GM19372 (cell line): ENCODE measurements around the gene MCOLN2.
A peak's percentile ranks its signal among the peaks of the same experiment; 100 is the strongest.
"Not testable (repeated sequence)": the region's sequence is repeated elsewhere in the genome, so short reads cannot be mapped to it uniquely, and the experiment has no call there.

Experiments
- ATAC-seq: cut with Tn5 transposase; IDR thresholded peaks from one replicate; pipeline ENCODE4 v1.9.1; 2021; ENCODE audit warnings: mild to moderate bottlenecking, low read depth, moderate library complexity; ENCODE audit not compliant: unreplicated experiment

MCOLN2 gene

DNA sequence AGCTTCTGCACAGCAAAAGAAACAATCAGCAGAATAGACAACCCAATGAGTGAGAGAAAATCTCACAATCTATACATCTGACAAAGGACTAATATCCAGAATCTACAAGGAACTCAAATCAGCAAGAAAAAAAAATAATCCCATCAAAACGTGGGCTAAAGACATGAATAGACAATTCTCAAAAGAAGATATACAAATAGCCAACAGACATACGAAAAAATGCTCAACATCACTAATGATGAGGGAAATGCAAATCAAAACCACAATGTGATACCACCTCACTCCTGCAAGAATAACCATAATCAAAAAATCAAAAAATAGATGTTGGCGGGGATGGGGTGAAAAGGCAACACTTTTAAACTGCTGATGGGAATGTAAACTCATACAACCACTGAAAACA, 10.4 kb downstream of the MCOLN2 start:
- not testable (repeated sequence) for ATAC-seq

DNA sequence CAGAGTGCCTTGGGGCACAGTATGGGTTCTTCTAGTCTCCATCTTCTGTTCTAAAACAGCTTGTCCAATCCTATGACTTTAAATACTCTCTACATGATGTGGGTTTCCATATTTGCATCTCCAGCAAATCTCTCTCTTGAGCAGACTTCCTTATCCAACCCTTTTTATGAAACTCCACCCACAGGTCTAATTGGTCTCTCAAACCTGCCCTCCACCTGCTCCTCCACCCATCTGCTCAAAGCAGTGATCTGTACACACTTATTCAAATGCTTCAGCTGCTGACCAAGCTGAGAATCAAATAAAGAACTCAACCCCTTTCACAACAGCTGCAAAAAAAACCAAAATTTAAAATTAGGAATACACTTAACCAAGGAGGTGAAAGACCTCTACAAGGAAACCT, 11.5 kb downstream of the MCOLN2 start:
- ATAC-seq: no peak

DNA sequence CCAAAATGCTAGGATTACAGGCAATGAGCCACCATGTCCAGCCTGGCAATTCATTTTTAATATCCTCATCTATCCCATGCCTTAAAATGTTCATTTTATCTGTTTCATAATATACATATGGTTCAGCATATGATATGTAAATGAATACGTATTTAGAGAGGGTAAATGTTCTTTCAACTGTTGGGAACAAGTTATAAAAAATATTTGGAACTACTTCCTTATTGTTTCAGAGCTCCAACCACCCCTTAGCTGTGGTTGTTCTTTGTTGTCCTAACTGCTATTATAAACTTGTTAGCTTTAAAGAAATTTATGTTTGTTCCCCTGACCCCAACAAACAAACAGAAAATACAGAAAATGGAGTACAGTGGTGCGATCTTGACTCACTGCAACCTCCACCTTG, 14.5 kb downstream of the MCOLN2 start:
- no peak for ATAC-seq

DNA sequence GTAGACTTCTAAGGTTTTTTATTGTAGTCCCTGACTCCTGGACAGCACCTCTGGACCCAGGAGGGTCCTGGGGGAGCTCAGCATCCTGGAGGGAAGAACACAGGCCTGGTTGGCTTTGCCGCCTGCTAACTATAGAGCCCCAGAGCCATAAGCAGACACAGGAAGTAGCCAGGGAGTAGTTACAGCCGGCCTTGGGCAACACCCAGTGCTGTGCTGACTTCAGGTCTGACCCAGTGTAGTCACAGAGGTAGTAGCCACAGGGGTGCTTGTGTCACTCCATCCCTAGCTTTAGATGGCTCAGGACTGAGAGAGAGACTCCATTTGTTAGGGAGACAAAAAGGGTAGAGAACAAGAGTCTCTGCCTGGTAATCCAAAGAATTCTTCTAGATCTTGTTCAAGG, 21.9 kb downstream of the MCOLN2 start:
- peak; percentile 28 for ATAC-seq

DNA sequence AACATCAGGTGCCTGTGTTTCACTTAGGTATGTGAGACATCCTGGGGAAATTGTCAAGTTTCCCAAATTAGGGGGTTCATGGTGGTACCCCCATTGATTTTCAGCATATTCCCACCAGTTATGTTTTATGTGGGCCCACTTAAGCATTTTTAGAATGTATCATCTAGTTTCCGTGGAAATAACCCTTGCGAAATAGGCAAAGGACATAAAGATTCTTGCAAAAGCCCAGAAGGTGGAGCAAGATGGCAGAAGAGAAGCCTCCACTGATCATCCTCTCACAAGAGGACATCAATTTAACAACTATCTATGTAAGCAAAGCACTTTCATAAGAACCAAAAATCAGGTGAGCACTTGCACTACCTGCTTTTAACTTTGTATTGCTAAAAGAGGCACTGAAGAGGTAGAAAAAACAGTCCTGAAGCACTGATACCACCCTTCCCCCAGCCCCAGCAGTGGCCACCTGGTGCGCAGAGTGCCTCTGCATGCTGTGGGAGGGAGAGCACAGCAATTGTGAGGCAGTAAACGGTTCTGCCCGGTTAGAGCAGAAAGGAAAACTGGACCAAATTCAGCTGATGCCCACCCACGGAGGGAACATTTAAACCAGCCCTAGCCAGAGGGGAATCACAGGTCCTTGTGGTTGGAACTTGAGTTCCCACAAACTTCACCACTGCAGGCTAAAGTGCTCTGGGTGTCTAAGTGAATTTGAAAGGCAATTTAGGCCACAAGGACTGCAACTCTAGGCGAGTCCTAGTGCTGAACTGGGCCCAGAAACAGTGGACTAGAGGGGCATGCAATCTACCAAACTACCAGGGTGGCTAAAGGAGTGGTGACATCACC, 23.2 kb downstream of the MCOLN2 start:
- peak; percentile 52 for ATAC-seq

DNA sequence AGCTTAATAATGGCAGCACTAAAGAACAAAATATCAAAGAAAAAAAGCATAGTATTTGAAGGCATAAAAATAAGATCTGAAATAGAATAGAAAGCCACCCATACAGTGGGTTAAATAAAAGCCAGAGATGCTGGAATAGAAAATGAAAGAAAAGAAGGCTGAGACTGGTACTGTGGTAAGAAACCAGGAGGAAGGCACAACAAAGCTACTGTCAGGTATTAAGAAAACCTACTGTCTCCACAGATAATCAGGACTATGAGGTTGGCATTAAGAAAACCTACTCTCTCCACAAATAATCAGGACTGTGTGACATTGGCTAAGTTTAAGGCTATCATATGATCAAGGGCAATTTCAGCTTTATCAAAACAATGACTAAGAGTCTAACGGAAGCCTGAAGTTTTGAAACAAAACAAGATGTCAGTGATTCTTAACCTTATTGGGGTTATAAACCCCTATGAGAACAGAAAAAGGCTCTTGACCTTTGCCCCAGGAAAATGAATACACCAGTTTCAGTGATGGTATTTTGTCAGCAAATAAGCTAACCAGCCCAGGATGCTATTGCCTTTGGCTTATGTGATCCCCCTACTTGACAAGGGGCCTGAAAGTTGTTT, 24.4 kb downstream of the MCOLN2 start:
- ATAC-seq: no peak

DNA sequence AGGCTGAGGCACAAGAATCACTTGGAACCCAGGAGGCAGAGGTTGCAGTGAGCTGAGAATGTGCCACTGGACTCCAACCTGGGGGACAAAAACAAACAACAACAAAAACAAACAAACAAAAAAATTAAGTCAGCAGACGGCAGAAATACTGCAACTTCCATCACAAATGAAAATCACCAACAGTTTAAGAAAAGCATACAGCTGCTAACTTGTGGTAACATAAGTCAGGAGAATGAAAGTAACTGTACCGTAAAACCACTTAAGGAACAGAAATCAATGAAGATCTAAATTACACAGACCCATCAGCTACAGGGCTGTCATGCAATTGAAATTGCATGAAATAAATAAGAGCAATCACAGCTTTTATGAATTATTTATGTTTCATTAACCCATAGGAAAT, 25.0 kb downstream of the MCOLN2 start:
- peak; percentile 36 for ATAC-seq

DNA sequence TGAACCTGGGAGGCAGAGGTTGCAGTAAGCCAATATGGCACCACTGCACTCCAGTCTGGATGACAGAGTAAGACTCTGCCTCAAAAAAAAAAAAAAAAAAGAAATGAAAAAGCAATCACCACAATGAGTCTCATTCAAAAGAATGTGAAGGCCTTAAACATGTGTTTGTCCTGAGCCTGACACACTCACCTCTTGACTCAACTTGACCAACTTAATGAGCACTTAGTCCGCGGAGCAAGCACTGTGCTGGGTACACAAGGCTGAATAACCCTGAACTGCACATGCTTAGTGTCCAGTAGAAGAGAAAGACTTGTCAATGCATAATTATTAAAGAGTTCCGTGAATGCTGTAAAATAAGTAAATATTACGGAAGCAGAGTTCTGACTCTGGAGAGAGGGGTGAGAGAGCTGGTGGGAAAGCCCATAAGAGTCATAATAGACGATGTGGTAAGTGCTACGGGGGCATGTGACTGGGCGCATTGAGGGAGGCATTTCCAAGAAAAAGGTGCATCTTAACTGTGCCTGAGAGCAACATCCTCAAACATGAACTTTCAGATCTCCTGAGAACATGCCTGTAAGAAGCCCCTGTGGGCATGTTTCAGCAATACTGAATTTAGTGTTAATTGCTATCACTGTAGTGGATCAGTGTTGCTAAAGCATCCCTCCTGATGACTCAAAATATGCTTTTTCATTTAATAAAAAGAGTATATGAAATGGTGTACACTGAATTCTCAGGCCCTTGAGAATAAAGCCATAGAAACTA, 27.2 kb downstream of the MCOLN2 start:
- no peak for ATAC-seq

DNA sequence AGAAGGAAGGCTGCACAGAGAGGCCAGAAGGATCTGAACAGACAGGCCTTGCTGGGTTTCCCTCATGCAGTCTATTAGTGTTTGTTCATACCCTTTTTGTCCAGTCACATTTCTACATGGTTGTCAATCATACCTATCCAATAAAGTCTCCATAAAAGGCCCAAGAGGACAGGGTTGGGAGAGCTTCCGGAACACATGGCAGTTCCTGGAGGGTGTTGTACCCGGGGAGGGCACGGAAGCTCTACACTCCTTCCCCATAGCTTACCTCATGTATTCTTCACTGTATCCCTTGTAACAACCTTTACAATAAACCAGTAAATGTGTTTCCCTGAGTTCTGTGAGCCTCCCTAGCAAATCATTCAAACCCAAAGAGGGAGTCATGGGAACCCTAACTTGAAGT, 28.0 kb downstream of the MCOLN2 start:
- no peak for ATAC-seq

DNA sequence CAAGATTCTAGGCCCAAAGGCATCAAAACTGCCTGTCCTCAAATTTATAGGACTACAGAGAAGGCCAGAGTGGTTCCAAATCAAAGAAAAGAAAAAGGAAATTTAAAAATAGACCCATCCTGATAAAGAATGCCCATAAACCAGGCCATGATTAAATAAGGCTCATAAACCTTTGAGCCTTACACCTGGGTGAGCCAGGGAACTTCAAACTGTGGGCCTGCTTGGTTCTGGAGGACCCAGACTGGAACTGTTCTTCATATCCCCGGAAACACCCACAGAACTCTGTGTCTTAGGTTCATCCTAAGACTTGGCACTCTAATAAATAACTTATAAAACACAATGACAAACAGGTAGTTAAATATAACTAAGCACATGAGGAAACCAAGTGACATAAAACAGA, 28.8 kb downstream of the MCOLN2 start:
- no peak for ATAC-seq

DNA sequence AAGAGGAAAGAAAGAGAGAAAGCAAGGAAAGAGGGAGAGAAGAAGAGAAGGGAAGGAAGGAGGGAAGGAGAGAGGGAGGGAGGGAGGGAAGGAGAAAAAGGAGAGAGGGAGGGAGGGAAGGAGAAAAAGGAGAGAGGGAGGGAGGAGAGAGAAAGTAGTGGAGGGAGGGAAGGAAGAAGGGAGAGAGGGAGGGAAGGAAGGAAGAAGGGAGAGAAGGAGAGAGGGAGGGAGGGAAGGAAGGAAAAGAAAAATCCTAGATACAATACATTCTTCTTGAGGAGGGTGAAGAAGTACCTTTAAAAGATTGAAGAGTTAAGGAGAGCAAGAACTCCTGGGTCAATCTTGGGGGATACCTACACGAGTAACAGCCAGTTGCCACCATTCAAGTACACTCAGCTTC, 29.2 kb downstream of the MCOLN2 start:
- ATAC-seq: no peak

DNA sequence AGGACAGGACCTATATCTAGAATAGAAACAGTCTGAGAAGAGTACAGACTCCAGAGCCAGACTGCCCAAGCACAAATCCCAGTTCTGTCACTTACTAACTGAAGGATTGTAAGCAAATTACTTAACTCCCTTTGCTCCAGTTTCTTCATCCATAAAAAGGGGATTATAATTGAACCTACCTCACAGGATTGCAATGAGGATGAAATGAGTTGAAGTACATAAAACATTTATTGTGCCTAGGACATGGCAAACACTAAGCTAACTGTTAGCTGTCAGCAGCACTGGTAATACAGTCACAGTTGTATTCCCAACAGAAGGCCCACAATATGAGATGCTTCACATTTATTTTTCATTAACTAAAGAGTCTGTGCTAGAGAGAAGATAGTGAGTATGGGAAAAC, 33.9 kb downstream of the MCOLN2 start:
- ATAC-seq: no peak

DNA sequence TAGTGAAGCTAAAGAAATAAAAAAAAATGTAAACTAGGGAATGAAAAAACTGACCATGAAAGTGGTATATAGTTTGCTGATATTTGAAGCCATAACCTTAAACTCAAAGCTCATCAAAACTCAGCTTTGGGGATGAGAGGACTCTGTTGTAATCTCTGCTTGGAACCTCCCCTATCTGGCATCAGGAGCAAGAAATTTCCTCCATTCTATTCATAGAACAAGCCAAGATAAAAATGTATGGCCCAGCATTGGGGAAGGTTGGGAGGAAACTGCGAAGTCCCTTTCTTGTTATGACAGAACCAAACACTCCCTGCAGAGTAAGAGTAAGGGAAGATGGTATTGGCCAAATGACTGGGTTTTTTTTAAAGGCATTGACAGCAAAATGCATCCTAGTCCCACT, 35.6 kb downstream of the MCOLN2 start:
- ATAC-seq: no peak

DNA sequence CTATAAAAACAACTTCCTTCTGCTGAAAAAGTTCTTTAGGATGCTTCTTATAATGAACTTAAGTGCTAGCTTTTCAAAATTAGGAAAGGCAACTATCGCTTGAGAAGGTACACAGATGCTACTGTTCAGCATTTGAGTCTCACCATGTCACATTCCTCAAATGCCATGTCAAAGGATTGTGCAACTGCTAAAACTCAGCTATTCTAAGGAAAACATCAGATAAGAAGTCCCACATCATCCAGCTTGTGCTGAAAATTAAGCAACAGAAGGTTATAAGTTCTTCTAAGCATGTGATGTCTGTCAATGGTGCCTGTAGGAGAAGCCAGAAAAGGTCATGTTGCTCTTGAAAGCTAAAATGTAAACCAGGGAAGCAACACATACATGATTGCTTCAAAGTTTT, 36.5 kb downstream of the MCOLN2 start:
- ATAC-seq: no peak

DNA sequence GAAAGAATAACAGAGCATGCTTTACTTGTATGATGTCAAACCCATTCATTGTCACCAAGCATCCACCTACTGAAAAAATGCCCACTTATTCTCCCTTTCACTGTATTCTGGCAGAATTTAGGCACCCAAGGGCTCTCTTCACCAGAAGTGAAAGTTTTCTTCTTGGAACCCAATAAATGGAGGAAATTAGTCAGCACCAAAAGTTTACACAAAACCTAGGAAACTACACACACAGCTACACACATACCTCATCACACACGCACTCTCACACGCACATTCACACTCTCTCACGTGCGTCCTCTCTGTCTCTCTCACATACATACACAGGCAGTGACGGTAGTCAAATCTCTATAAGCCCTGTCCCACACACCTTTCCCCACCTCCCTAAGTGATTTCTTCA, 37.6 kb downstream of the MCOLN2 start:
- peak; percentile 66 for ATAC-seq

DNA sequence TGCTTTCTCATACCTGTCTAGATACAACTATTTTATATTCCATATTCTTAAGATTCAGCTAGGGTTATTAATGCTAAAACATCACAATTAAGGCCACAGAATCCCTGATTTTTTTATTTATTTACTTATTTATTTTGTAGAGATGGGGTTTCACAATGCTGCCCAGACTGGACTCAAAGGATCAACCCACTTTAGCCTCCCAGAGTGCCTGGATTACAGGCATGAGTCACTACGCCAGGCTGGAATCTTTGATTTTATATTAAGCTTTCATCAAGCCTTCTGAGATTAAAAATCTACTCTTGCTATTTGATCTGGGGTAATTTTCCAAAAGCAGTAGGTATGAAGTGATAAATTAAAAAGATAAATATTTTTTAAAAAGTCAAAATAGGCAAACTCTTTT, 38.9 kb downstream of the MCOLN2 start:
- ATAC-seq: no peak

DNA sequence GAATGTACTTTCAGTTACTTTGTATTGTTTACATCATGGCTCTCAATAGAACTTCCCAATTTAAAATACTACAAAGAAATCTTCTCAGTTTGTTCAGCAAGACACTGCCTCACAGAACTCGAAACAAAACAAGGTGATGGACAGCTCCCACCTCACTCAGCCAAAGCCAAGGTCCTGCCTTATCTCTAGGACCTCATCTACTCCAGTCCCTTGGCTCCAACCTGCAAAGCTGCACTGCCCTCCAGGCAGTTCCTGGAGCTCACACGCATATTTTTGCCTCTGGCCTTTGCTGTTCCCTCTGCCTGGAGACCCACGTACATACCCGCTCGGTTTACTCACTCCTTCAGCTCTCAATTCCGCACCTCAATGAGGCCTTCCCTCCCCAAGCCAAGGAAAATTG, 40.3 kb downstream of the MCOLN2 start:
- no peak for ATAC-seq

DNA sequence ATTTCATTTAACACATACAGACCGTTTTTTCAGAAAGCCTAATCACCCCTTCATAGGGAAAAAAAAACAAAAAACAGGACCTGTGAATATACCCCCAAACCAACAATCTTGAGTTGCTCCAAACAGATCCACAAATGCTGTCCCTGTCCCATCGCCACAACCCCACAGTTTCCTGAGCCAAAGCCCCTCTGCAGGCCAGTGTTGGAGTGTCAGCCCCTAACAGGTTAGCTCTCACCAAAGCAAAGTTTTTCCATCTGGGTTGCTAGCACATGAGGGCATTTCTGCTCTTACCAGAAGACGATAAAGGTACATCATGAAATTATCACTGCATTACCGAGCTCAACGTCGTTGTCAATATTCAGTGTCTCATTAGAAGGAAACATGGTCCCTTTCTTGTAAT, 40.8 kb downstream of the MCOLN2 start:
- ATAC-seq: no peak

DNA sequence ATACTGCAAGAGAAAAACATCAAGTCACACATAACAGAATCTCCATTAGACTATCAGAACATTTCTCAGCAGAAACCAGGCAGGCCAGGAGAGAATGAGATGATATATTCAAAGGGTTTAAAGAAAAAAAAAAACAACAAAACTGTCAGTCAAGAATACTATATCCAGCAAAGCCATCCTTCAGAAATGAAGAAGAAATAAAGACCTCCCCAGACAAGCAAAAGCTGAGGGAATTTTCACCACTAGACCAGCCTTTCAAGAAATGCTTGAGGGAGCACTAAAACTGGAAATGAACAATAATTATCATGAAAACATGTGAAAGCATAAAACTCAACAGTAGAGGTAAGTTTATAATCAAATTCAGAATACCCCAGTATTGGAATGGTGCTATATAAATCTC, 47.2 kb downstream of the MCOLN2 start:
- ATAC-seq: no peak

DNA sequence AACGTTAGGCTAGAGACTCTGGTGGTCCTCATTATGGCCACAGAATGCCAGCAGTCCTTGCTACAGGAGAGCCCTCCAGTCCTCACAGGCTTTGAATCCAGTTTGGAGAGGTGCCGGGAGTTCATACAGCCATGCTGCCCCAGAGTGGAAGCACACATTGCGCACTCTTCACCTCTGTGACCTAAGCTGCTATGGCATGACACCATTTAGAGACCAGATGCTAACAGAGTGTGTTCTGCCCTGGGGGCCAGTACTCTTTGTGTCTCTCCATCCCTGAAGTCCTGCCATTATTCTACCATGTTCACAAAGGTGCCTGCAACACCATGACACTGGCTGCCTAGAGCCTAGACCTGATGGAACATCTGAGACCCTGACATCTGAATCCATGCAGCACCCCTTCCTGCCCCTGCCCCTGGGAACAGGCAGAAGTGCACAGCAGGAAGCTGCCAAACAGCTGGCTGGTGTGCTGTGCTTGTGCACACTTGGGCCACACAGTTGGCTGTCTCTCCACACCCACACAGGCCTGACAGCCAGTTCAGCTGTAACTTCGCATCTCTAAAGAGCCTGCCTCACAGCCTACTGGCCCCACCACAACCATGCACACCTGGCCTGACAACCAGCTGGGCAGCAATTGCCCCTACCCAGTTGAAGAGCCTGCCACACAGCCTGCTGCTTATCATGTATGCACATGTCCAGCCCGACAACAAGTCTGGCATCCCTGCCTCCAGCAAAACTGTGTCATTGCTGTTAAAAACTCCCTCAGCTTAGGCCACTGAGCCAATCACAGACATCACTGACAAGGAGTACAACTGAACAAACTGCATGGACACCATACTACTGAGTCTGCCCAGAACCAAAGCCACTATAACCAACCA, 49.1 kb downstream of the MCOLN2 start:
- no peak for ATAC-seq

DNA sequence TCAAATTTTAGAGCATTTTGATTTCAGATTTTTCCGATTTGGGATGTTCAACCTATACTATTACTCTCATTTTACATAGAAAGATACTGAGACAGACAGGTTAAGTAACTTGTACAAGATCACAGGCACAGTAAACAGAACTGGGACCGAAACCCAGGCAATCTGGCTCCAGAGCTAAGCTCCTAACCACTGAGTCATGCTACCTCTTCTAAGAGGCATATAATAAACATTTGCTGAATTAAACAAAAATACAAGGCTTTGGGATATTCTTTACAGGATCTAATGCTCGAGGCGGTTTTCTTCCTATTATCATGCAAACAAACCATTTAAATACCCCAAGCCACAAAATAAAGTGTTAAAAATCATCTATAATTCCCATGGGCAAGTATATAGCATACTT, 50.3 kb downstream of the MCOLN2 start:
- ATAC-seq: no peak
